Inferior parietal cortex (tissue), 1 donor: ENCODE results near the gene ZNF267.
"Not testable (repeated sequence)": the region's sequence is repeated elsewhere in the genome, so short reads cannot be mapped to it uniquely, and the experiment has no call there.

ENCODE experiments used
- DNase-seq: peaks from one replicate; pipeline ENCODE4 v3.0.0-alpha.2; 2016; ENCODE audit errors: extremely low spot score

Gene ZNF267

GRCh38 chr16:31873556-31874365, at the start of gene ZNF267:
TSS of gene ZNF267 (plus strand) at chr16:31873807. CDS start at chr16:31873967, 160 bp downstream.
- DNase-seq, result peak; percentile 92

DNA sequence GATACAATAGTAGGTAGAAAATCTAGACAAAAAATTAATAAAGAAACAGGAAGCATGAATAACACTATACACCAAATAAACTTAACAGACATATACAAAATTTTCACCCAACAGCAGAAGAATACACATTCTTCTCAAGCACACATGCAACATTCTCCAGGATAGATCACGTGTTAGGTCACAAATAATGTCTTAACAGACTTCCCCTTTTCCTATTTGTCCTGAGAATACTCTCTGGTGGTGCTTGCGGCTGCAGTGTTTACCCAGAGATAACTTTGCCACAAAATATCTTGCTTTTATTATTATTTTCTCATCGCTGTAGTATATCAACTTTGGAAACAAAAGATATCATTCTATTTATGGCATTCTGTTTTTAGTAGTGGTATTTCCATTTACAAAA, 40.6 kb upstream of the ZNF267 start:
- no peak for DNase-seq

DNA sequence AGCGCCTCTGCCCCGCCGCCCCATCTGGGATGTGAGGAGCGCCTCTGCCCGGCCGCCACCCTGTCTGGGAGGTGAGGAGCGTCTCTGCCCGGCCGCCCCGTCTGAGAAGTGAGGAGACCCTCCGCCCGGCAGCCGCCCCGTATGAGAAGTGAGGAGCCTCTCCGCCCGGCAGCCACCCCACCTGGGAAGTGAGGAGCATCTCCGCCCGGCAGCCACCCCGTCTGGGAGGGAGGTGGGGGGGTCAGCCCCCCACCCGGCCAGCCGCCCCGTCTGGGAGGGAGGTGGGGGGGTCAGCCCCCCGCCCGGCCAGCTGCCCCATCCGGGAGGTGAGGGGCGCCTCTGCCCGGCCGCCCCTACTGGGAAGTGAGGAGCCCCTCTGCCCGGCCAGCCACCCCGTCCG, 37.2 kb upstream of the ZNF267 start:
- not testable (repeated sequence) for DNase-seq

- no peak for DNase-seq
These were observed 30.7 kb upstream of the ZNF267 start for GRCh38 chr16:31842864-31843263.

DNA sequence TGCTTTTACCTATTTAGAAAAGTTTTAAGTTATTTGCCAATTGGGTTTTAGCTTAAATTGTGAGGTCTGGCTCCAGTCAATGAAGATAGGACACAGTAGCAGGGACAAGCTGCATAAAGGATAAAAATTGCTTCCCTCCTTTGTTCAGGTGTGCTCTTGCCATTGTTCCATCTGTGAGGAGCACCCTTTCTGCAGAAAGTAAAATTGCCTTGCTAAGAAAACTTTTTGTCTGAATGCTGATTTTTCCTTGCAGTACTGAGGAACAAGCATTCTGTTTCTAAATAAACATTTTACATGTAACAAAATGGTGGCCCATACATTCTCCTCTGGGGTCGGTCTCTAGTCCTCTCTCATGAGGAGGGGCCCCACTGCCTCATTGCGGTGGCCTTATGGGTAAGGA, 25.0 kb upstream of the ZNF267 start:
- DNase-seq, result not testable (repeated sequence)

DNA sequence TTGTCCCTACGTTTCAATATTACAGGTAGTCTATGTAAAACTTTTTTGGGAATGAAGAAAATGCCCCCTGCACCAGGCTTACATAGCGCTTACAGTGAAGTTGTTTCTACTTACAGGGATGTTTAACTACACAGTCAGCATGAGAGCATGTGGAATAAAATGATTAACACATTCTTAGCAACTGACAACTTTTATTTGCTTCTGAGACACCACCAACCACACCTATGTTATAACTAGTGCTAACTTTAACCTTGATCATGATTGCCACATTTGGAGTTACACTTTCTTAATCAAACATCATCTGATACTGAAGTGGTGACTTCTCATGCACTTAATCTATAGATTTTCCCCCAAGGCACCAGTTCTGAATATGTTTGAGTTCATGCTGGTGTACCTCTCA, 20.3 kb upstream of the ZNF267 start:
- DNase-seq, result no peak

- no peak for DNase-seq
These were observed 13.1 kb upstream of the ZNF267 start for GRCh38 chr16:31860508-31860907.

GRCh38 chr16:31861455-31861854, 12.2 kb upstream of the ZNF267 start:
- no peak for DNase-seq

DNA sequence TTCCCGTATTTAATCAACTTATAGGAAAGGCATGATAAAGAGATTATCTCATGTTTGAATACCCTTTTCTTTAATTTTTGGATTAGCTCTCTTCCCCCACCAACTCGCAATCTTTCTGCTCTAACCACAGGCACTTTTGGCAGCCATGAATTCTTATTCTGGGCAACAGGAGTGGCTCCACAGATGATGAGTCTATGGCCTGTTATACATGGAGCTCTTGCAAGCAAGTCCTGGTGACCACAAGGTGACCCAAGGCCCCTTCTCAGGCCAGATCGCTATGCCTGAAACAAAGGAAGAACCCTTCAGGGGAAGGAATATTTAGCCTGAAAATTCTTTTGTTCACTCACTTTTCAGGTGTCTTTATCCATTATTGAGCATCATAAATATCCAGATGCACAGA, 10.8 kb upstream of the ZNF267 start:
- DNase-seq, result no peak

DNA sequence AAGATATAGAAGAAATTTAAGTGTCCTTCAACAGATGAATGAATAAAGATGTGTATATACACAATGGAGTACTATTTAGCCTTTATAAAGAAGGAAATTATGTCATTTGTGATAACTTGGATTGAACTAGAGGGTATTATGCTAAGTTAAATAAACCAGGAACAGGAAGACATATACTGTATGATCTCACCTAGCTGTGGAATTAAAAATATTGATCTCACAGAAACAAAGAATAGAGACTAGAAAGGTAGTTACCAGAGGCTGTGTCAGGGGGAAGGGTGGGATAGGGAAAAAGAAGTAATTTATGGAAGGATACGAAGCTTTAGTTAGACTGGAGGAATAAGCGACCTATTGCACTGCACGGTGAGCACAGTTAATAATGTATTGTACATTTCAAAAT, 5.4 kb upstream of the ZNF267 start:
- DNase-seq, result no peak

DNA sequence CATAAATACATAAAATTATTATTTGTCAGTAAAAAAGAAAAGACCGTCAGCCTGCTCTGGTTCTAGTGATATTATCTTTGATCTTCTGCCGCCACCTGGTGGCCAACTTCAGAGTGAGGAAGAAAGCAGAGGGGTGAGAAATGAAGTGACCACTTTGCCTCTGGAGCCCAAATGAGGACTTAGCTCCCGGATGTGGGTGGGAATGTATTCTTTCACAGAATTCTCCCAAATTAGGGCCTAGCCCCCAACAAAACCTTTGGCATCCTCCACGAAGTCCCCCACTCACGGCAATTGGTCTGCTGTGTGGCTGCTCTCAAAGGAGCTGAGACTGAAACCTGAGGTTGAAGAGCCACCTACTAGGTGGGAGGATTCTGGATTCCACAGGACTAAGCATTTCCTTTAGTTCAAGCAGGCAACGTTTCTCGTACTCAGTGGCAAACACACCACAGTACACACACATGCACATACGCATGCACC, 4.9 kb upstream of the ZNF267 start:
- peak; percentile 93 for DNase-seq

DNA sequence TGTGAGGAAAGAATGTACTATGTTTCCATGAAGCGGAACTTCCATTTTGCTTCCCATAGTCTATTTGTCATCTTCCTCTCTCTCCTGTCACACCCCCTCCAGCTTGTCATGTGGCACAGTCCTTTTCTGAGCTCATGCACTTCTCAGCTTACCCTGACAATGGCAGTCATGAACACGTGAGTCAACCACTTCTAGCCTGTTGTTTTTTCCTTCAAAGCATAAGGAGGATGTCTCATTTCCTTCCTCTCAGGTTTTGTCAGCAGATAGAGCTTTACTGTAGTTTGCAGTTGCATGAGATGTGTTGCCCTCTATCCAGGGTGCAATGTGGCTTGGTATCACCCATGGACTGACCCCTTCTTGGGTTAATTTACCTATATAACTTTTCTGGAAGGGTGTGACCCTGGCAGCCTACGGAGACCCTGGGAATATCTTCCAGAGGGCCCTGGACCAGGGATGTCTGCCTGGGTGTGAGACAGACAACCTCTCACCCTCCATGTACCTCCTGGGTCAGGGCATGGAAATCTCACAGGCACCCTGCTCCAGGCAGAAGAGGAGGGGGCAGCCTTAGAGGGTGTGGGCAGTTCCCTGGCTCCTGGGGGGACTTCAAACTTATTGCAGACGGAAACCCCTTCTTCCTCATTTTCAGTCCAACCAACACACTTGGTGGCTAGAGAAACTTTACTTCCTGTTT, 4.0 kb upstream of the ZNF267 start:
- no peak for DNase-seq

DNA sequence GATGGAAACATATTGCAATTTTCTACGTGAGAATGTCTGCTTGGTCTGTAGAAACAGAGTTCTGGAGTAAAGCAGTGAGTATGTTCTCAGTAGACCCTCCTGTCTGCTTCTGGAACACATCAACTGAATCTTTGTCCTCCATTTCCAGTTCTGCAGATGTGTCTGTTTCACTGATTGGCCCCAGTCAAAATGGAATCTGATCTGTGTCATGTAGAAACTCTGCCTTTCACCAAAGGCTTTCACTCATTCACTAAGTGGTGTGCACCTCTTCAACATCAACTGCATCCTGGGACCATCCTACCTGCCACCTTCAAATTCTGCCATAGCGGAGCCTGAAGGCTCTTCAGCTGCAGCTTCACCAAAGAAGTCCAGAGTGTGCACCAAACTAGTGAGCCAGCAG, 2.8 kb upstream of the ZNF267 start:
- no peak for DNase-seq

- DNase-seq, result no peak
These were observed 2.1 kb upstream of the ZNF267 start for GRCh38 chr16:31871510-31871909.

DNA sequence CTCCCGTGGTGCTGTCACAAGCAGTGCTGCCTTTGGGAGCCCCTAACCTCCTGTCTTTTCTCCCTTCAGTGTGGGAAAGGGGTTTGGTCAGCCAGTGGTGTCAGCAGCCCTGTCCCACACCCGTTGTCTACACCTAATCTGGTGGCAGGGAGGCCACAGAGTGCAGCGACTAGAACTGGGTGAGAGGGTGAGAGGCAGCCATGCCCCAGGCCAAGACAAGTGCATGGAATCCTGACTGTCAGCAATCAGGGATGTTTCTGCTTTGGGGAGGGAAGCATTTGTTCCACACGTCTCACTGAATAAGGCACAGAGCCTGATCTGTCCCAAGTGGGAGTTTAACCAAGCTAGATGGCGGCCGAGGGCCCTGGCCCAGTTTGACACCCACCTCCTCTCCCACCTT, 1.4 kb upstream of the ZNF267 start:
- DNase-seq, result no peak

GRCh38 chr16:31874366-31875111, 932 bp downstream of the ZNF267 start:
- no peak for DNase-seq

GRCh38 chr16:31875112-31875803, 1.7 kb downstream of the ZNF267 start:
- DNase-seq, result no peak

GRCh38 chr16:31875928-31876547, 2.4 kb downstream of the ZNF267 start:
- DNase-seq, result no peak

DNA sequence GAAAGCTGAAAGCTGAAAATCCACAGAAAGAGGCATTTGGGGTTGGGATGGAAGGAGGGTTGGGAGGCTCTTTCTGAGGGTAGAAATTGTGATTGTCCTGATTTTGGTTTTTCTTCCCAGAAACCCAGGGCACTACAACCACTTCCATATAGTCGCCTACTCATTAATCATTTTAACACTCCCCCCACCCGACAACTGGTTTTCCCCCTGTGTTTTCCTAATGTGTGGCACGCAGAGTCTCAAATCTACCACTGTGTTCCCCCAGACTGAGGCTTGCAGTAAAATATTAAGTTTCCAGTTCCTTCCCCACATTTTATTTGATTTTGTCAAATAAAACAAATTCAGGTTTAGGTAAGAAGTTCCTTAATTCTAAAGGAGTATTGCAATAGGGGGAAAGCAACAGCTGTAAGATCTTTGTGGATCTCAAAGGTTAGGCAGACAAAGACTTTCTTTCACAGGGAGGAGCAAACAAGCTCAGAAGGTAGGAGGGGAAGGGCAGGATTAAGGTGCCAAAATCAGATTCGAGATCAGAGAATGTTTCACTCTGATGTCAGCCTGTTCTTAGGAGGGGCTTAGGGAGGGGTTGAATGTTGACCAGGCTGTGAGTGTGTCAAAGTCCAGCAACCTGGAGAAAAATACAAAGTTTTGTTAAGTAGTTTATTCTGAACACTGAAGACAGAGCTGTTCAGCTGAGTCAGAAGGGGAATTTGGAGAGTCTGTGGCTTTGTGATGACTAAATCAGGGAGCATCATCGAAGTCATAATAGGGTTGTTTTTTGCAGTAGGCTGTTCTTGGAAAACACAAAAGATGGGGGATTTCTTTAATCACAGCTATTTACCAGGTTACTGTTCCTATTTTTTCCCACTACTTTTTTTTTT, 3.6 kb downstream of the ZNF267 start:
- no peak for DNase-seq

- no peak for DNase-seq
These were observed 4.5 kb downstream of the ZNF267 start for GRCh38 chr16:31877876-31878642.
